ENCODE measurements around the gene TMX4.
A peak's percentile ranks its signal among the peaks of the same experiment; 100 is the strongest.

TMX4 gene

GRCh38 chr20:8050157-8050837 lies 30.7 kb upstream of the TMX4 start:
- Histone ChIP-seq H3F3A (ENCODE audit: low read depth) (no peaks in the 10 kb centered on the region), H3K9me2 (replicated peaks; ENCODE audit: low read depth, low read length) (no peaks in the 10 kb centered on the region), H3K4me3 (ENCODE audit: low read length, poor library complexity, severe bottlenecking) (peak overlapping the region; percentile 51), H3K4me2 (ENCODE audit: low read depth, low read length, poor library complexity, severe bottlenecking) (peak overlapping the region; percentile 70), H3K9me3 (ENCODE audit: insufficient read depth, low read depth, low read length) (no peaks in the 10 kb centered on the region), H2AFZ (ENCODE audit: low read length) (peak overlapping the region; percentile 52), H3K9ac (ENCODE audit: low read depth, low read length, poor library complexity, severe bottlenecking) (peak overlapping the region; percentile 29), H3K36me3 (ENCODE audit: insufficient read depth, low read length) (no peaks in the 10 kb centered on the region), H4K20me1 (ENCODE audit: insufficient read depth, low read length, poor library complexity, severe bottlenecking) (no peaks in the 10 kb centered on the region), H3K27me3 (ENCODE audit: insufficient read depth, low read length, poor library complexity, severe bottlenecking) (no peaks in the 10 kb centered on the region), H3K79me2 (ENCODE audit: insufficient read depth, low read length) (no peaks in the 10 kb centered on the region), H3K4me1 (ENCODE audit: insufficient read depth, low read length, poor library complexity, severe bottlenecking) (peaks cover 28% of the 10 kb centered on the region)
- TF ChIP-seq CTCF (conservative IDR thresholded peaks at IDR 0.05; ENCODE audit: low read length) (no peak), EZH2phosphoT487 (IDR thresholded peaks at IDR 0.05; ENCODE audit: borderline replicate concordance) (no peak)

- Histone ChIP-seq H3K4me2 (ENCODE audit: low read depth, low read length, poor library complexity, severe bottlenecking) (peak overlapping the region; percentile 70), H3K9ac (ENCODE audit: low read depth, low read length, poor library complexity, severe bottlenecking) (no peak overlapping the region), H3K36me3 (ENCODE audit: insufficient read depth, low read length) (no peaks in the 10 kb centered on the region), H3K9me2 (replicated peaks; ENCODE audit: low read depth, low read length) (no peaks in the 10 kb centered on the region), H3K4me3 (ENCODE audit: low read length, poor library complexity, severe bottlenecking) (no peak overlapping the region), H3K27me3 (ENCODE audit: insufficient read depth, low read length, poor library complexity, severe bottlenecking) (no peaks in the 10 kb centered on the region), H3K4me1 (ENCODE audit: insufficient read depth, low read length, poor library complexity, severe bottlenecking) (peaks cover 34% of the 10 kb centered on the region), H3K9me3 (ENCODE audit: insufficient read depth, low read depth, low read length) (no peaks in the 10 kb centered on the region), H3K79me2 (ENCODE audit: insufficient read depth, low read length) (no peaks in the 10 kb centered on the region), H3F3A (ENCODE audit: low read depth) (0 out of 2 replicates have a peak, but pooled peaks cover 2% of the 10 kb centered on the region), H4K20me1 (ENCODE audit: insufficient read depth, low read length, poor library complexity, severe bottlenecking) (no peaks in the 10 kb centered on the region), H2AFZ (ENCODE audit: low read length) (no peak overlapping the region)
- TF ChIP-seq EZH2phosphoT487 (IDR thresholded peaks at IDR 0.05; ENCODE audit: borderline replicate concordance) (no peak), CTCF (conservative IDR thresholded peaks at IDR 0.05; ENCODE audit: low read length) (no peak)
Observed at GRCh38 chr20:8049310-8049709, 29.7 kb upstream of the TMX4 start.

- Histone ChIP-seq H3K4me3 (ENCODE audit: low read length, poor library complexity, severe bottlenecking) (no peak overlapping the region), H3K9me3 (ENCODE audit: insufficient read depth, low read depth, low read length) (no peaks in the 10 kb centered on the region), H3K9ac (ENCODE audit: low read depth, low read length, poor library complexity, severe bottlenecking) (no peak overlapping the region), H3K27me3 (ENCODE audit: insufficient read depth, low read length, poor library complexity, severe bottlenecking) (no peaks in the 10 kb centered on the region), H3K9me2 (replicated peaks; ENCODE audit: low read depth, low read length) (no peaks in the 10 kb centered on the region), H2AFZ (ENCODE audit: low read length) (no peak overlapping the region), H3K36me3 (ENCODE audit: insufficient read depth, low read length) (no peaks in the 10 kb centered on the region), H3K79me2 (ENCODE audit: insufficient read depth, low read length) (no peaks in the 10 kb centered on the region), H4K20me1 (ENCODE audit: insufficient read depth, low read length, poor library complexity, severe bottlenecking) (no peaks in the 10 kb centered on the region), H3K4me1 (ENCODE audit: insufficient read depth, low read length, poor library complexity, severe bottlenecking) (peaks cover 25% of the 10 kb centered on the region), H3K4me2 (ENCODE audit: low read depth, low read length, poor library complexity, severe bottlenecking) (no peak overlapping the region), H3F3A (ENCODE audit: low read depth) (0 out of 2 replicates have a peak, but pooled peaks cover 2% of the 10 kb centered on the region)
- TF ChIP-seq EZH2phosphoT487 (IDR thresholded peaks at IDR 0.05; ENCODE audit: borderline replicate concordance) (no peak), CTCF (conservative IDR thresholded peaks at IDR 0.05; ENCODE audit: low read length) (no peak)
Observed at GRCh38 chr20:8045946-8046345, 26.4 kb upstream of the TMX4 start.

Measured in Loucy (cell line).